Right ventricle myocardium inferior (tissue), 1 donor: ENCODE results near the gene NEUROD1. TPM values are rescaled to one million over a fixed set of nuclear protein-coding genes. Genes with fewer than 3 reads are reported as not detected.
A peak's percentile ranks its signal among the peaks of the same experiment; 100 is the strongest.

Experiments
- ATAC-seq: fragments of 200-7000 bp; cut with Tn5 transposase; one replicate; pipeline ENCODE4 v1.9.1; 2020; ENCODE audit warnings: mild to moderate bottlenecking, moderate library complexity
- DNase-seq: peaks from one replicate; pipeline ENCODE4 v3.0.0; 2021; ENCODE audit errors: missing footprints
- intact Hi-C: fragments of 100-400 bp; cut with DNase I; formaldehyde crosslinking; loops from one replicate; pipeline ENCODE4 v1.11.0; 2022
- total RNA-seq: library from RNA; stranded (reverse); fragmentation: NEBNext Ultra II Directional; extraction: Animal tissue kit (Norgen Biotek cat#: 25700); gene quantifications from one replicate; pipeline ENCODE4 v1.2.1, GENCODE V29; 2021
- donor health status: DM: no; HTN: yes; CAD: no; lungs with severe emphysema.

NEUROD1 gene
- total RNA-seq, 1 donor from 2014 or later: not detected

DNA sequence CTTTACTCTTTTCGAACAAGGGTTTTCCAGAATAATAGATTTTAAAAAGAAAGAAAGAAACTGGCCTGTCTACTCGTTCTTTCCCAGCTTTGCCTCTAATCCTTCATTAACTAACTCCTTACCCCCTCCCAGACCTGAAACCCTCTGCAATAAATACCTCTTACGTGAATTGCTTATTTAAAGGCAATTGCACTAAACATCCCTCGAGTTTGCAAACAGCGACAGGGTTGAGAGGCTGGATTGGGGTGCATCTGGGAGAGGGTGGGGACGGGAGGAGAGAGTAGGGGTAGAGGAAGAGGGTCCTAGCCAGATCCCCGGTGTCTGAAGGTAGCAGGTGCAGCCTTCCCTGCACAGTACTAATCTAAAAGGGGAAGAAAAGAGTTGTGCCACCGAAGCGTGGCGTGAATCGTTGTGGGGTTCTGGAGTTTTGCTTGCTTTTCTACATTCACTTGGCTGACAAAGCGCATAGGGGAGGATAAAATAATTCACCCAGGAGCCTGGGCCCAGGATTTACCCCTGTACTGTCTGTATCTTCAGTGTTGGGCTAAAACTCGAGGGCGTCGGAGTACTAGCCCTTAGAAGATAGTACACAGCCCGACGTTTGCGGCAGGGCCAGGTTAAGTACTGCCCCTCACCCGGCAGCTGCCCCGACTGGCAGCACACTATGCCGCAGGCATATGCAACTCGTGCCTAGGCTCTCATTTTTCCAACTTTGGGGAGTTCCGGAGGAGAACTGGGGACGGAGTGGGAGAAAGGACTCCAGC is 1.9 kb upstream of the NEUROD1 start:
- intact Hi-C loops: no loop called here
- DNase-seq: no peak
- no peak for ATAC-seq

DNA sequence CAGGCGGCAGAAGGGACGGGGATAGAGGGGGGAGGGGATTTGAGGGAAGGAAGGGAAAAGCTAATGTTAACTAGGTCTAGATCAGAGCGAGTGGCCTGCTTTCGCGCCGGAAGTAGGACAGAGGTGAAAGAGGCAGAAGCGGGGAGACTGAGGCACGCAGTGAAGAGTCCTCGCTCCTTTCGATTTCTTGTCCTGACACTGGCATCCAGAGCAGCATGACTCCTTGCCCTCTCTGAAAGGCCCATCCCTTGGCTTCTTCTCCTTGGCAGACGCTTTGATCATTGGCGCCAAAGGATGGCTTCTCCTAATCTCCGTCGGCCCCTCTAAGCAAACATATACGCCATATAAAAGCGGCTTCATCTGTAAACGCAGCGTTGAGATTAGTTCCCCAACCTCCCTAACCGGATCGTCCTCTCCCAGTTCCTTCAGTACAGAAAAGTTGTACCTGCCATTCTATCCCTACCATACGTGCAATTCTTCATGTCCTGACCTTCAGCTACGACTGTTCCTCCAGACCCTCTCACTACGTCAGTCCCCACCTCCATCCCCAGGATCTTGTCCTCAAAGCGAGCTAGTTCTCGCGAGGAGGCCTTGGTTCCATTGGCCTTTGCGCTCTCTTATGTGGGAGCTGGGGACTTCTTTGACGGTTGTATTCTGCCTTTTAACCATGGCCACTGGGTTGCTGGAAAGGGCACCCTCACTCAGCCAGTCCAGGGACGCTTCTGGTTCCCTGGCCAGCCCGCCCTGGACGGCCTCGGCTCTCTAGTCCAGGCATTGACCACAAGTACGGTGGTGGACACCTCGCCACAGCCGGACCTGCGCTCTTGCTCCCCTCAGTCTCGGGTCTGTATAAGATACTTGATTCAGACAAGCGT is 857 bp upstream of the NEUROD1 start:
- no peak for ATAC-seq
- intact Hi-C loops: no loop called here
- no peak for DNase-seq

DNA sequence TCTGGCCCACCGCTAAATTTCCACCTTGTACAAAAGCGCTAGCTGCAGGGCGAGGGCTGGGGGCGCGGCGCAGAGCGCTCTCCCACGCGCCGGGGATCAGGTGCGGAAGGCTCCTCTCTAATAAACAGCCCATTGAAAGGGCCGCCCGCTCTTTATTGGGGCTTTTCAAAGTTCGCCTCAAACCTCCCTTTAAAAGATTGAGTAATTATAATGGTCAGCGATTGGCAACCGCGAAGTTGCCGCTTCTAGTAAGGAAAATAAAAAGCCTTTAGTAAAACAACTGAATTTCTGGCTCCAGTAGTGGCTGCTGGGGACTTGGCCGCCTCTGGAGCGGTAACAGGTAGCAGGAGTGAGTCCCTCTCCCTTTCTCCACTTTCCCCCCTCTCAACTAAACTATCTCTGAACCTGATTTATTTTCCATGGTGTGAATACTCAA is 755 bp downstream of the NEUROD1 start:
- DNase-seq (no peak), ATAC-seq (no peak)
- intact Hi-C loops: no loop called here

DNA sequence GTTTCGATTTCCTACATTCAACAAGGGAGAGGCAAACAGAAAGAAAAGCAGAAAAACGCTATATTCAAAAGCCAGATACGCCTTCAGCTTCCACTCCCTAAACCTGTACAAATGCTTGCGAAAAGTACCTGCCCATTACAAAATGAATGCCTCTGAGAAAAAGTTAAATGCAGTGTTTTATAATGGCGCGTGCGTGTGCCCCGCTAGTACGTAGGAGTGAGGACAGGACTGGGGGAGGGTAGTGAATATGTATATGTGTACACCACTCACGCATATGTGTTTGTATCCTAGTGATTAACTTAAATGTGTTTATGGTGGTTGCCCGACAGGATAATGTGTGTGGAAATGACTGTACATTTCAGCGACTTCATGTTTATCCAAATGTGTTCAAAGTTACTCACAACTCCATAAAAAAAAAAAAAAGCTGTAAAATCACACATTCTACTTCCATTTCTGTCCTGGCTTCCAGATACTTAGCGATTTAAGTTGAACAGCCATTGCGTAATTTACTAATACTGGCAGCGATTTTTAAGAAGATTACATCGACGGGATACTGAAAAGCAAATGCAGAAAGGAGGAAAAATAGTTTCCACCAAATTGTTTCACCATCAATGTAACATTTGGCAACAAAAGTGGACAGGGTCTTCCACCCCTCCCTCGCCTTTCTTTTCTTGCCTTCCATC is 1.3 kb downstream of the NEUROD1 start:
- DNase-seq (no peak), ATAC-seq (no peak)
- intact Hi-C loops: no loop called here

DNA sequence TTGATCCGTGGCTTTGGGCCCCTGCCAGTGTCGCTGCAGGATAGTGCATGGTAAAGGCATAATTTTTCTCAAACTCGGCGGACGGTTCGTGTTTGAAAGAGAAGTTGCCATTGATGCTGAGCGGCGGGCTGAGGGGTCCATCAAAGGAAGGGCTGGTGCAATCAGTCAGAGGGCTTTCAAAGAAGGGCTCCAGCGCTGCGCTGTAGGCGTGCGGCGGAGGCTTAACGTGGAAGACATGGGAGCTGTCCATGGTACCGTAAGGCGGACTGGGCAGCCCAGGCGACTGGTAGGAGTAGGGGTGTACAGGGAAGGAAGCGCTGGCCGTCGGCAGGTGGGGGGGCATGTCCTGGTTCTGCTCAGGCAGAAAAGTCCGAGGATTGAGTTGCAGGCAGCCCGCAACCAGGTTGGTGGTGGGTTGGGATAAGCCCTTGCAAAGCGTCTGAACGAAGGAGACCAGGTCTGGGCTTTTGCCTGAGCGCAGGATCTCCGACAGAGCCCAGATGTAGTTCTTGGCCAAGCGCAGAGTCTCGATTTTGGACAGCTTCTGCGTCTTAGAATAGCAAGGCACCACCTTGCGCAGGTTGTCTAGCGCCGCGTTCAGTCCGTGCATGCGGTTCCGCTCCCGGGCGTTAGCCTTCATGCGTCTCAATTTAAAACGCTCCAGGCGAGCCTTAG is 2.3 kb downstream of the NEUROD1 start:
- DNase-seq: peak; percentile 74
- intact Hi-C loops: no loop called here
- ATAC-seq: peak; percentile 81

DNA sequence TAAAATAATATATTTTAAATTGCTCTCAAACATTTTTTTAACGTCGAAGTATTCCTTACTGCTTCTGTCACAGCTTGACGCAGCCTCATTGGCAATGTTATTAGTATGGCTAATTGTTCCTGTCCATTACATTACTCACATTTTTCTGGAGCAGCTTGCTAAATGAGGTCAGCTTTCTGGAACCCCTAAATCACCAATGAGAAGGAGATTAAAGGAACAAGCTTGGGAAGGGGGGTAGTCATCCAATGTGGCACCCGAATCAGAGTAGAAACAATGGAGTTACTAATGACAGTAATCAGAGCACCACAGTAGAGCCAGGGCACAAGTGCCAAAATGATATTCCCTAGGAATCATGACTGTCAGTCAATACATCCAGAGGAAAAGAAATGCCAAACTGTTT is 5.1 kb downstream of the NEUROD1 start:
- DNase-seq (no peak), ATAC-seq (no peak)
- intact Hi-C loops: no loop called here

DNA sequence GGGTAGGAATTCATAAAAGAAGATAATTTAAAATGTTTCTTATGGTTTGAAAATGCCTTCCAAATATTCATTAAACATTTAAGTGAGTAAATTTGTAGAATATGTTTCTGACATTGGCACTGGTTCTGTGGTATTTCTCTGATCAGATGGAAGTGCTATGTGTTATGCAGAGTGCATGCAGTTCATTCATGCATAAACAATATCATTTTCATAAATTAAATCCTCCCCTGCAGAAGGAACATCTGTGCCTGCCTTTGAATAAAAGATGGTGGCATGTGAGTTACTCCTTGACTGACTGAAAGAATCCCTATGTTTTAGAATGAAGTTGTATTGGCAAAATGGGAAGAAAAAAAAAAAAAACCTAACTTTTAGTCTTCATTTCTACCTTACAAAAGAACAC is 5.9 kb downstream of the NEUROD1 start:
- DNase-seq: no peak
- no peak for ATAC-seq
- intact Hi-C loops: no loop called here

DNA sequence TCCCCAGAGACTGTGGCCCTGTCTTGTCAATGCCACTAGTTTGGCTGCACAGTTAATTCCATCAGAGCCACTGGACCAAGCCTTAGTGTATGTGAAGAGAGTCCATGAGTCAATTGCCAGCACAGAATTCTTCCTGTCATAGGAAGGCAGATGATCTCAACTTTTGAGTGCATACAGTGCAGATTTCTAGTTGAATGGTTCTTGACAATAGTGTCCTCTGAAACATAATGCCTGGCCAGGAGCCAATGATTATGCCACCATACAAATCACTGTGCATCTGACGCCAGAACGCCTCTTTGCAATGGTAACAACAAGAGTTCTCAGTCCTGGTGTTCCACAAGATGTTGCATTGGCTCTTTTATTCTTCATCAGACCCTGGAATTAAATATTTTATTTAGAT is 7.1 kb downstream of the NEUROD1 start:
- intact Hi-C loops: no loop called here
- ATAC-seq: no peak
- no peak for DNase-seq

DNA sequence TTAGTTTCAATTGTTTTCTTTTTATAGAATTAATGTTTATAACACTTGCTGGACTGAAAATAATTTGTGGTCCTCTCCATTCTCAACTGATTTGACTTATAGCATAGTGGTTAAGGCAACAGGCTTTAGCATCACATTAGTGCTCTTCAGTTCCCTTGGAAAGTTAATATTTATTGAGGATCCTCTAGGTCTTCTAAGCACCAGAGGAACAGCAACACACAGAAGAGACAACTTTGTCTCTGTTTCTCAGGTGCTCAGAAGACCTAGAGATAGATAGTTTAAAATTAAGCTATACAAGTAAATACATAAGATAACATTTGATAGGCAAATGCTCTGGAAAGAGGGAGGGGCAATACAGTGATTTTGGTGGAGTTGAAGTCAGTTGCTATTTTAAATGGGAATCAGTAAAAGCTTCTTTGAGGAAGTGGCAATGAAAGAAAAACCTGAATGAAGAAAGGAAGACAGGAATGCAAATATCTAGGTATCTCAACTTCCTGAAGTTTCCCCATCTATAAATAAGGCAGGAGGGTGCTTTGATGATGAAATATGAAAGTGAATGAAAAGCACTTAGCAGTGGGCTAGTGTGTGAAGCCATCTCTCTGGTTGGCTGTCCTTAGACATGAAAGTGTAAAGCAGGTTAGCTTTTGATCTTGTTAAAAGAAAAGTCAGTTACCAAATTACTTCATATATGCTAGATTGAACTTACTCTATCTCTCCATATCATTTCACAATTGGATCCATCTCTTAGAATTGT is 7.9 kb downstream of the NEUROD1 start:
- ATAC-seq (no peak), DNase-seq (no peak)
- intact Hi-C loops: no loop called here

DNA sequence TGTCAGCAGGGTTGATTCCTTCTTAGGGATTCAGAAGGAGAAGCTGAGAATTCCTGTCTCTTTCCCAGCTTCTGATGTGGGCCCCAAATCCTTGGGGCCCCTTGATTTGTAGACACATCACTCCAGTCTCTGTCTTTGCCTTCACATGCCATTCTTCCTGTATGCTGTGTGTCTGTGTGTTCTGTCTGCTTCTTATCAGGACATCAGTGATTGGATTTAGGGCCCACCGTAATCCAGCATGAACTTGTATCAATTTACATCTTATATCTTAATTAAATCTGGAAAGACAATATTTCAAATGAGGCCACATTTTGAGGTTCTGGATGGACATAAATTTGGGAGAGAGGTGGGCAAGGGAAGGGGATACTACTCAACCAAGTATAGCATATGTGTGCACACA is 9.7 kb downstream of the NEUROD1 start:
- ATAC-seq: no peak
- intact Hi-C loops: no loop called here
- DNase-seq: no peak

DNA sequence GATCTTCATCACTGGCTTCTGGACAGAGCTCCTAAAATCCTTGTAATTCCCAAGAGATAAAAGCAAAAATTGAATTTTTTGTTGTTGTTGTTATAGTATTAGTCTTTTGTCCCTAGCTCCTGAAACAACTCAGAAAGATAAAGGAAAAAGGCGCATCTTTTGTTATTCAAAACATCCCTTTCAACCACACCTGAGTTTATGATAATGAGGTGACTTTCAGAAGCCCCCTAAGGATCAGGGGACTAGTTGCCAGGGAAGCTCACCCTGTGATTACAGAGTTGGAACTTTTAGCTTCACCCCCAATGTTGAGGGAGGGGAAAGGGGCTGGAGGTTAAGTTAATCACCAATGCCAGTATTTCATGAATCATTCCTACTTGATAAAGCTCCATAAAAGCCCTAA is 13.1 kb downstream of the NEUROD1 start:
- intact Hi-C loops: no loop called here
- ATAC-seq: no peak
- no peak for DNase-seq

DNA sequence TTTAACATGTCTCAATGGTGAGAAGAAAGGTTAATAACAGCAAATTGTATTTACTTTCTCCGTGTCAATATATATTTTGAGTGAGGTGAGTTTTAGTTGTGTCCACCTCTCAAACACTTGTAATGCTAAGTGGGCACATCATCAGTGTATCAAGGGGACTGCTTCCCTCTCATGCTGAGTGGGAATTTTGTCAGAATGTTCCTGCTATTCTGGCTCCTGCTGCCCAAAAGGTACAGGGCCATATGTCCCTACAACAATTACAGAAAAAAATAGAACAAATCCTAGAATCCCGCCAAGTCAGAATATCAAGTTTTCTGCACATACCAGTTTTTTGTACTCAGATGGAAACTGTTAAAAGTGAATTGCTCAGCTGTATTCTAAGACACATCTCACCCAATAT is 18.0 kb downstream of the NEUROD1 start:
- ATAC-seq: no peak
- intact Hi-C loops: no loop called here
- no peak for DNase-seq

DNA sequence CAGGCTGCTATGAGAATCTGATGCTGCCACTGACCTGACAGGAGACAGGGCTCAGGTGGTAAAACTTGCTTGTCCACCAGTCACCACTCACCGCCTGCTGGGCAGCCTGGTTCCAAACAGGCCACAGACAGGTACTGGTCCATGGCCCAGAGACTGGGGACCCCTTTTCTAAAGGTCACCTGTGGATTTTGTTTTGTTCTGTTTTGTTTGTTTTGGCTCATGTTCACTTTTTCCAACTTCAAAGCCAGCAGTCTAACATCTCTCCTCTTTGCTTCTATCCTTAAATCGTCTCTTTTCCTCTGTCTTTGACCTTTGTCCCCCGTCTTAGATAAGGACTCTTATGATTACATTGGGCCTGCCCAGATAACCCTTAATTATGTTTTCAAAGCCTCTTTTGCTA is 20.1 kb downstream of the NEUROD1 start:
- DNase-seq (no peak), ATAC-seq (no peak)

DNA sequence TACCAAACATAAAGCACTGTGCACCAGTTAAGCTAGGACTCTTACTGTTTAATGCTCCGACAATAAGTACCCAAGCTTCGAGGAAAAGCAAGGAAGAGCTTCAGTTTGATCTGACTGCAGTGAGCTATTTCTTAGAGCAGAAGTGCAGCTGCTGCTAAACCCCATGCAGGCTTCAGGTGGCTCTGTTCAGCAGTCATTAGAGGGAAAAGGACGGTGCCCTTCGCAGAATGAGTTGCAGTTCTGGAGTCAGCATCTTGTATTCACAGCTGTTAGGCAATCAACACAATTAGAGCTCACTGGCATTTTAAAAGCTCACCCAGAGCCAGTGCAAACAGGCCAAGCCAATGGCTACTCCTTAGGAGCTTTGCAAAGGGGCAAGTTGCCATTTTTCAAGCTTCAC is 21.9 kb downstream of the NEUROD1 start:
- no peak for ATAC-seq
- DNase-seq: no peak
- intact Hi-C loops: no loop called here

More for the DNA sequence above, 20.1 kb downstream of the NEUROD1 start:
- intact Hi-C loops: no loop called here

DNA sequence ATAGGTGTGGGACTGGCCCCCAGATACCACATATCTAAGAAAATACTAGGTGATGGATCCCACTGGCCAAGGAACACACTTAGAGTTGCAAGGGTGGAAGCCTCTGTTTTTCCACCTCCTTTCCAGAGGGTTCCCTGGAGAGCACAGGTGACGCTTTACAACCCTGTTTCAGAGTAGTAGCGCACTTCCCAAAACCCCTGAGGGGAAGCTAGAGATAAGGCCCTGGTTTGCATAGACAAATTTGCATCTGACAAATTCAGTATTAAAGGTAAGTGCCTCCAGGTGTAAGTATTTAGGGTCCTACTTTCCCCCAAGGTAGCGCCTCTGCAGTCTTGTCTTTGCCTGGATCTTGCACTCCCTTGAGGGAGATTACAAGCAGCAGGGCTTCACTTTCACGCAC is 22.9 kb downstream of the NEUROD1 start:
- intact Hi-C loops: no loop called here
- ATAC-seq: no peak

DNA sequence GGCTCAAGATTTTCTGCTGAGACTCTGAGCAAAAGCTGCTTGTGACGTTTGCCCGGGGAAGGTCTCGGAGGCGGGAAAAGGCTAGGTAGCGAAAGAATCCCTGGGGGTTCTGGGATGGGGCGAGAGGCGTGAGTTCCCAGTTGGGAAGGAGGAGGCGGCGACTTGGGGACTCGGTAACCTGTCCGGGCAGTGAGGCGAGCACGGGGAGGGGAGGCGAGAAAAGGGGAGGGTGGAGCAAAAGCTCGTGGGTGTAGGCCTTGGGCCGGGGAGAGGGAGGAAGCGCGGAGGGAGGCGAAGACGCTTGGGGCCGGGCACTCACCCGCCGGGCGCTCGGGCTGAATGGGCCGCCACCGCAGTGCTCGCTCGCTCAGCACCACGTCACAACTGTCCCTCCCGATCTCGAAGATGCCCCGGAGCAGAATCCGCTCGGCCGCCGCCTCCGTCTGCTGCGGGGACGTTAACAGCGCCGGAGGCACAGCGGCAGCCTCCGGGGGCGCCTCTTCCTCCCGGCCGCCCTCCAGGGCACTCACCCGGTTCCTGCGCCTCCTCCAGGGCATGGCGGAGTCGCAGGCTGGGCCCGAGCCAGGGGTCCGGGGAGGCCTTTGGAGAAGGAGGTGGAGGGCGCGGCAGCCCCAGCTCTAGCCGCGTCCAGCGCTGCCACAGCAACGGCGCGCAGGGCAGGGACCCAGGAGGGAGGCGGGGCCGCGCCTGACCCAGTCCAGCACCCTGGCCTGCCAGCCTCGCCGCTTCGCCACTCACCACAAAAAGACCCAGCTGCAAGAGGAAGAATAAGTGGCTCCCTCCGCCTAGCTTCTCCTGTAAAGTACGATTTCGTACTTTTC is 23.6 kb downstream of the NEUROD1 start, which contains the start of gene CERKL:
Gene CERKL, minus strand, starts transcription at position 656 of the 842 bp plus-strand sequence. Its CDS starts 99 bp downstream, at position 557.
- peak; percentile 76 for ATAC-seq
- DNase-seq: peak; percentile 68
- intact Hi-C loops: no loop called here

More for the DNA sequence above, 22.9 kb downstream of the NEUROD1 start:
- no peak for DNase-seq

DNA sequence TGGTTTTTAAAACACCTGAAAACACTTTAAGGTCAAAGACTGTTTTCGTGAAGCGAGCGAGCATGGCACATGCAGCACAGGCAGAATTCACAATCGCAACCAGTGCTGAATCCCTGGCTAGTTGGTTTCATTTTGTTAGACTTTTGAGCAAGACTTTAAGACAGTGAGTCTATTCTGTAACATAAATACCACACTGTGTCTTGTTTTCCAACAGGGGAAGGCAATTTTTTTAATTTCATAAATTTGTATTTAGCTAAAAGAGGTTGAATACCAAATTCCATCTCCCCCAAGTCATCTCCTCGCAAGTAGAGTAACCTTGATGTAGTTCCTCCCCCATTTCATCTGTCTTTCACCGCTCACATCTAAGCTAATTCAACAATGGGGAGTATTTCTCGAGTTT is 24.8 kb downstream of the NEUROD1 start:
- intact Hi-C loops: no loop called here
- ATAC-seq: no peak
- no peak for DNase-seq
